Loucy (cell line): ENCODE results near the gene MDM4.

ENCODE experiments used
- H2AFZ ChIP-seq: fragments of 200-600 bp; sonication (generic); 2 replicates; pipeline ENCODE4 v1.6.0; 2016; ENCODE audit warnings: antibody characterized with exemption, mild to moderate bottlenecking, low read length, moderate library complexity
- H3F3A ChIP-seq: fragments of 200-600 bp; 2 replicates; pipeline ENCODE4 v1.6.0; 2016; ENCODE audit warnings: antibody characterized with exemption, low read depth, mild to moderate bottlenecking
- H3K27me3 ChIP-seq: fragments of 200-600 bp; sonication (generic); 2 replicates; pipeline ENCODE4 v1.6.1; 2014; ENCODE audit warnings: low read length, mild to moderate bottlenecking; ENCODE audit not compliant: insufficient read depth, poor library complexity, severe bottlenecking
- H3K36me3 ChIP-seq: fragments of 200-600 bp; sonication (generic); 2 replicates; pipeline ENCODE4 v1.6.1; 2016; ENCODE audit warnings: low read length; ENCODE audit not compliant: insufficient read depth
- H3K4me1 ChIP-seq: fragments of 200-600 bp; sonication (generic); 2 replicates; pipeline ENCODE4 v1.5.1; 2014; ENCODE audit warnings: low read length, mild to moderate bottlenecking; ENCODE audit not compliant: insufficient read depth, poor library complexity, severe bottlenecking
- H3K4me2 ChIP-seq: fragments of 200-600 bp; sonication (generic); 2 replicates; pipeline ENCODE4 v1.6.0; 2014; ENCODE audit warnings: antibody characterized with exemption, low read length, low read depth, mild to moderate bottlenecking; ENCODE audit not compliant: poor library complexity, severe bottlenecking
- H3K4me3 ChIP-seq: fragments of 200-600 bp; sonication (generic); 2 replicates; pipeline ENCODE4 v1.5.1; 2014; ENCODE audit warnings: low read length, mild to moderate bottlenecking, mixed read lengths; ENCODE audit not compliant: poor library complexity, severe bottlenecking
- H3K79me2 ChIP-seq: fragments of 200-600 bp; sonication (generic); 2 replicates; pipeline ENCODE4 v1.6.1; 2014; ENCODE audit warnings: low read length; ENCODE audit not compliant: insufficient read depth
- H3K9ac ChIP-seq: fragments of 200-600 bp; sonication (generic); 2 replicates; pipeline ENCODE4 v1.6.0; 2014; ENCODE audit warnings: mild to moderate bottlenecking, low read depth, low read length, moderate library complexity; ENCODE audit not compliant: poor library complexity, severe bottlenecking
- H3K9me2 ChIP-seq: fragments of 200-600 bp; sonication (generic); replicated peaks from 2 replicates; pipeline ENCODE4 v1.6.1; 2016; ENCODE audit warnings: low read depth, low read length, mixed read lengths
- H3K9me3 ChIP-seq: fragments of 200-600 bp; sonication (generic); 2 replicates; pipeline ENCODE4 v1.6.1; 2014; ENCODE audit warnings: mild to moderate bottlenecking, antibody characterized with exemption, low read length, low read depth; ENCODE audit not compliant: insufficient read depth
- H4K20me1 ChIP-seq: fragments of 200-600 bp; sonication (generic); 2 replicates; pipeline ENCODE4 v1.6.0; 2014; ENCODE audit warnings: antibody characterized with exemption, low read length, mild to moderate bottlenecking; ENCODE audit not compliant: insufficient read depth, poor library complexity, severe bottlenecking
- CTCF ChIP-seq: fragments of 200-600 bp; sonication (generic); conservative IDR thresholded peaks from 2 replicates; pipeline ENCODE4 v1.5.1; 2014; ENCODE audit warnings: mild to moderate bottlenecking, antibody characterized with exemption, low read length
- EZH2phosphoT487 ChIP-seq: fragments of 200-600 bp; IDR thresholded peaks from 2 replicates; pipeline ENCODE4 v1.6.1; 2018; ENCODE audit warnings: antibody characterized with exemption, mild to moderate bottlenecking, moderate library complexity, borderline replicate concordance

MDM4 gene

DNA sequence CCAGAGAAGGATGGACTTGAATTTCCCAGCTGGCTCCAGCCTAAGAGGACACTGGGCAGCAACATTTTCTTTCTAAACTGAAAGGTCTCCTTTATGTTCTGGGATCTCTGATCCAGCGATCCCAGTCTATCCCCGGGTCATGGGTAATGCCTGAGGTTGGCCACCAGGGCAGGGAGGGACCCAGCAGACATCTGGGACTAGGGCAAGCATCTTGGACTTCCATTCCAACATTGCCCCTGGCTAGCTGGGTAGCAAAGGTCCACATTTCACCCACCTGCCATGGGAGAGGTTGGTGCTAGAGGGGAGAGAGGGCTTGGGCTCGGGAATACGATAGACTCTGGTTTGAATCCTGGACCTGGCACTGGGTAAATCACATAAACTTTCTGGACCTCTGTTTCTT, 84.8 kb downstream of the MDM4 start:
- no peaks in the 10 kb centered on the region for H4K20me1 ChIP-seq
- no peak overlapping the region for H3K9ac ChIP-seq
- H3K9me3 ChIP-seq: no peaks in the 10 kb centered on the region
- H3K36me3 ChIP-seq: no peaks in the 10 kb centered on the region
- no peaks in the 10 kb centered on the region for H3K79me2 ChIP-seq
- H3K27me3 ChIP-seq: no peaks in the 10 kb centered on the region
- H3F3A ChIP-seq: no peaks in the 10 kb centered on the region
- no peak overlapping the region for H2AFZ ChIP-seq
- no peaks in the 10 kb centered on the region for H3K4me1 ChIP-seq
- H3K4me3 ChIP-seq: no peak overlapping the region
- no peak overlapping the region for H3K4me2 ChIP-seq
- no peaks in the 10 kb centered on the region for H3K9me2 ChIP-seq
- no peak for TF ChIP-seq EZH2phosphoT487
- TF ChIP-seq CTCF: 0 out of 2 replicates have a peak, but pooled peaks have one; percentile 13

DNA sequence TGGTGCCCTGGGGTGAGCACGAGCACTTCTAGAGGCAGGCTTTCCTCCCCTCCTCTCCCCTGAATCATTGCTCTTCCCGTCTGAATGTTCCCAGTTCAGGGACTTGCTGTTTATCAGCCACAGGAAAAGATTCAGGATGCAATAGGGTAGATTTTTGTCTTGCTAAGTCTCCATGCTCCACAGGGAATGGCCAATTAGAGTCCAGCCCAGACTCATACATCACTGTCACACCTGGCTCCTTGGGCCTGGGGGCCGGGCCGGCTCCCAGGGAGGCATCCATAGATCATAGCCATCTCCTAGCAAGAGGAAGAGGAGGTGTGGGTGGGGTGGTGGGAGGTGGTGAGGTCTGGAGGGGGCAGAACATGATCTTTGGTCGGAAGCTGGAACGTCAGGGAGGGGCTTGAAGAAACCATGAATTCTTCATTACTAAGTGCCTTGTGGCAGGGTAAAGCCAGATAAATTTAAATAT, 85.9 kb downstream of the MDM4 start:
- Histone ChIP-seq H4K20me1 (no peaks in the 10 kb centered on the region), H3K4me2 (no peak overlapping the region), H3K27me3 (no peaks in the 10 kb centered on the region)

GRCh38 chr1:204602871-204603542, 86.8 kb downstream of the MDM4 start:
- no peaks in the 10 kb centered on the region for H3F3A ChIP-seq
- H3K9ac ChIP-seq: no peak overlapping the region
- H3K79me2 ChIP-seq: no peaks in the 10 kb centered on the region
- no peaks in the 10 kb centered on the region for H4K20me1 ChIP-seq
- H3K9me3 ChIP-seq: no peaks in the 10 kb centered on the region
- H3K4me1 ChIP-seq: no peaks in the 10 kb centered on the region
- no peak for TF ChIP-seq CTCF
- no peak for TF ChIP-seq EZH2phosphoT487
- H3K4me3 ChIP-seq: no peak overlapping the region
- no peaks in the 10 kb centered on the region for H3K27me3 ChIP-seq
- H3K4me2 ChIP-seq: no peak overlapping the region
- H3K36me3 ChIP-seq: no peaks in the 10 kb centered on the region
- H2AFZ ChIP-seq: no peak overlapping the region
- no peaks in the 10 kb centered on the region for H3K9me2 ChIP-seq

More for the DNA sequence above, 85.9 kb downstream of the MDM4 start:
- Histone ChIP-seq H2AFZ (no peak overlapping the region), H3K36me3 (no peaks in the 10 kb centered on the region), H3F3A (no peaks in the 10 kb centered on the region), H3K4me1 (no peaks in the 10 kb centered on the region), H3K4me3 (no peak overlapping the region), H3K9me3 (no peaks in the 10 kb centered on the region), H3K9me2 (no peaks in the 10 kb centered on the region), H3K79me2 (no peaks in the 10 kb centered on the region), H3K9ac (no peak overlapping the region)
- TF ChIP-seq EZH2phosphoT487 (no peak), CTCF (no peak)
